Kidney glomerular epithelial cell (primary cell): ENCODE measurements around the gene PLCB4.
A peak's percentile ranks its signal among the peaks of the same experiment; 100 is the strongest.

Experiments used
- DNase-seq: peaks from one replicate; lab custom pipeline; 2025; lab: John Stamatoyannopoulos, UW

PLCB4 gene

DNA sequence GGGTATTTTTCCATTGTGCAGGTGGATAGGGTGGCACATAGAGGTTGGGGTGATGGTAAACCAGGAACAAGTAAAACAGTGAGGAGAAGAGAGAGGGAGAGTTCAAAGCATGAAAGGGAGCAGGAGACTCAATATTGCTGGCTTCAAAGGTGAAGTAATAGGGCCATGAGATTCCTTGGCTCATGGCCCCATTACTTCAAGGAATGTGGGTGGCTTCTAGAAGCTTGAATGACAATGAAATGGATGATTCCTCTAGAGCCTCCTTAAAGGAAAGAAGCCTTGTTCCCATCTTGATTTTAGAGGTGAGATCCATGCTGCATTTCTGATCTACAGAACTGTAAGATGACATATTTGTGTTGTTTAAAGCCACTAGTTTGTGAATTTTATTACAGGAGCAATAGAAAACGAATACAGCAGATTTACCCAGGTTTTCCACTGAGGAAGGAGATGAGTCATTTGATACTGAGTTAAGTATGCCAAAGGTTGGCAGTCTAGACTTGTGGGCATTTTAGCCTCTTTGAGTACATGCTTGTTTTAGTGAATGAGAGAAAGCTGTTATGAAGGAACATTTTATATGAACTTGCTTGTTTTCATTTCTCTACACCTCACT is 110.4 kb downstream of the PLCB4 start:
- DNase-seq: peak; percentile 43

DNA sequence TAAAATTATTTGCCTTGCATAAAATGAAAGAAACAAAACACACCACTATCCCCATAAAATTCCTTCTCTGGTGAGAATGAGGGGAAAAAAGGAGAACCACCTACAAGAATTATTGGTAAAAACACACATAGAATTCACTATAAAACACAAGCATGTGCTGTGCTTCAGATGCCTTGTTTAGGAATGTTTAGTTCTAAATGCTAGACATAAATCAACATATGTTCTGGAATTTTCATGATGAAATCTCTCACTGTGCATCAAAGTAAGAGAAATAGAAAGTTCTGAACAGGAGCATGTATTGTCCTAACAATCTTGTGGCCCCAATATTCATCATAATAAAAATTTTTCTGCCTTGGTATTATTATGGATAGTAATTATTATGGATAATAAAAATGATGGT is 111.0 kb downstream of the PLCB4 start:
- no peak for DNase-seq

DNA sequence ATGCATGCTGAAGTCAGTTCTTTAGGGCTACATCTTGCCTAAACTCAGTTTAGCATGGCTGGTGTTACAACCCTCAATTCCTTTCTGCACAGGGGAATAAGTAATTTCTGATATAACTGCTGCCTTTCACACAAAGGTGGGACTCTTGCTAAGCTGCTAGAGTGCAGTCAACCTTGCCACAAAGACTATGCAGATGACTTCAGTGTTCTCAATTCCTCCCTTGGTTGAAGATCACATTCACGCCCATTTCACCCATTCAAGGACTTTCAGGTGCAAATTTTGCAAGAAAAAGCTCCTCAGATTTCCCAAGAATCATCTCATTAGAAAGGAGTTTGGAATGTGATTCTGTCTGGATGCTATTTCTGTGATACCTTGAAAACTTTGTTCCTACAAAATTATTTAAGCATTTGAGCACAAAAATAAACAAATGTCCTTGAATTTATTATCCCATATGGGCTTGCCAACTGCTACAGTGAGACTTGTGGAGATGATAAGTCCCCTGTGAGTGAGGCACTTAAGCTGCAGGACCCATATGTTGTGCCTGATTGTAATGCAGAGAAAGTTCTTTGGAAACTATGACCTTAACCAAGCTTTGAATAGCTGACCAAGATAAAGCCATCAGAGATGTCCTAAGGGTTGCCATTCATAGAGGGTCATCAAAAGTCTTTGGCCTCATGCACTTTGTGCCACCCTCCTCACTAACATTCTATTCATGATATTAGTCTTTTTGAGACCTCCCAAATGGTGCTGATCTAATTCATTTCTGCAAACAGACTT is 111.8 kb downstream of the PLCB4 start:
- no peak for DNase-seq

DNA sequence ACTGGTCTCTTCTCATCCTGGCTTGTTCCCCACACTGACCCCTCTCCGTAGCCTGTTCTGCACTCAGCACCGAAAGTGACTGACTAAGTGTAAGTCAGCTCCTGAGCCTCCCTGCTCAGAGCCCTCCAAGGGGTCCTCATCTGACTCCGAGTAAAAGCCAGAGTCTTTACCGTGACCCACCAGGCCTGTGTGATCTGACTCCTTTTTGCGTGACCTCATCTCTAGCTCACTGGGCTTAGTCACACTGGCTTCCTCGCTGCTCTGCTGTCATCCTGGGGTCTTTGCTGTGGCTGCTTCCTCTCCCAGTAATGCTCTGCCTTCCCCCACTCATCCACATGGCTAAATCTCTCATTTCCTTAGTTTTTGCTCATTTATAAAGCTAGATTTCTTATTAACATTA is 116.6 kb downstream of the PLCB4 start:
- DNase-seq: no peak

DNA sequence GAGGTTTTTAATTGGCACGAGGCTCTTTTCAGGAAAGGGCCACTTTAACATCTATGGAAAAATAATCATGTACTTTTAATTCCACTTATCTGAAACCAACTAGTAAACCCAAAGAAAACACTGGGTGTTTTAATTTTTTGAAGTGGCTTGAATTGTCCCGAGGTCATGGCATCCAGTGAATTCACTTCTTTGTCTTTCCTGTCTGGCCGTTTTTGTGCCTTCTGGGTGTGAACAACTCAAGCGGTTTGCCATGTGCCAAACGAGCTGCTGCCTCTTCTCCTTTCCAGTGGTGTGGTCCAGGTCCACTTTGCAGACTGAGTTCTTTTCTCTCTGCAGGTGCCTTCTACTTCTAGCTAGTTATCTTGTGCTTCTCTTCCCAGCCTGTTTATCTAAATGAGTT is 117.5 kb downstream of the PLCB4 start:
- no peak for DNase-seq

DNA sequence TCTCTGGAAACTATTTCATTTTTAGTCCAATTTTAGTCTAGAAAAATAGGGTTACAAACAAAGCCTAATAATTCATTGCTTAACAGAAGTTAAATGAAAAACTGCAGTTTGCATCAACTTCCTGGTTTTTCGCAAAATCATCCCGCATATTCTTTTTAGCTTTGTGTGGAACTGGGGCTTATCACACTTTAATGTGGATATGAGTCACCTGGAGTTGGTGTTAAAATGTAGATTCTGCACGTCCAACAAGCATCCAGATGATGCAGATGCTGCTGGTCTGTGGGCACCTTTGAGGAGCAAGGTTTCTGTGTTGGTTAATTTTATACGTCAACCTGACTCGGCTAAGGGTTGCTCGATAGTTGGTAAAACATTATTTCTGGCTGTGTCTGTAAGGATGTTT is 126.1 kb downstream of the PLCB4 start:
- DNase-seq: no peak

DNA sequence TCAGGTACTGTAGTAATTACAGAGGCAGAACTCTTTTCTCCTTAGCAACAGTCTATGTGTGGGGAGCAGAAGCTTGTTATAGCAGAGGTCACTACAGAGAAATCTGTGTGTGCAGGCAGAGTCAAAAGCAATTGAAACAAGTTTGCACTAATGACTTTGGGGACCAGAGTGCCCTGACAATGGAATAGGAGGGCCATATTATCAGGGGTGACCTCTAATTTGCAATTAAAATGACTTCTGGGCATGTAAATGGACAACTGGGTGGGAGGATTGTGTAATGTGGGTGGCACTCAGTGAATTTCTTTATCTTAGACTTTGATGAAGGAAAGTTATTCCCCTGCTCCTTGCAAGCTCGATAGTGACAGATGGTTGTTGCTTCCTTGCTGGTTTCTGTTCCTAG is 127.2 kb downstream of the PLCB4 start:
- DNase-seq: no peak

DNA sequence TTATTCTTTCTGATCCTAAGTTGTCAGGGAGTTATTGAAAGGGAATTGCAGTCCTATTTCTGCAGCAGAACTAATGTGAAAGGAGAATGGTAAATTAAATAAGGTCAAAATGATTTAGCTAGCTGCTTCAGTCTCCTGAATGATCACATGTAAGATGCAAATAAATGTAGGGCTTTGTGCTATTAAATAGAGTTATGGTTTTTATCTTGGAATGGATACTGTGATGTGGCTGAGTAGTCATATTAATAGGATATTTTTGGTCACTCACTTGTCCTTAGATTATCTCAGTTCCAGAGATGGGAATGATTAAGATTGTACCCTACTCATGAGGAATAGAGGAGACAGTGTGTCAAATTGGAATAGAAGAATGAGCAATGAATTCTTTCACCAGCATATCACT is 129.6 kb downstream of the PLCB4 start:
- no peak for DNase-seq

DNA sequence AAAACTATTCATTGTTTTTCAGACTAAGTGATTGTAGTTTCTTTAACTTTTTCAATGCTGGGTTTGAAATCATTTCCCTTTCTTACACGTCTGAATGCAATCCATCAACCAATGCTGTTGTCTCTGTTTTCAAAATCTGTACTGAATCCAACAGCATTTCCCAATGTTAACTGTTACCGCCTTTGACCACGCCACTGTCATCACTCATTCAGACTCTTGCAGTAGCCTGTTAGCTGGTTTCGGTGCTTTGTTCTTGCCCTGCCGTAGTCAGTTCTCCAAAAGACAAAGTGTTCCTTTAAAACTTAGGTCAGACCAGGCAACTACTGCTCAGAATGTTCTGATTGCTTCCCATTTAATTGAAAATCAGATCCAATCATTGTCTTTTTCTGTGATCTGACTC is 131.3 kb downstream of the PLCB4 start:
- no peak for DNase-seq

DNA sequence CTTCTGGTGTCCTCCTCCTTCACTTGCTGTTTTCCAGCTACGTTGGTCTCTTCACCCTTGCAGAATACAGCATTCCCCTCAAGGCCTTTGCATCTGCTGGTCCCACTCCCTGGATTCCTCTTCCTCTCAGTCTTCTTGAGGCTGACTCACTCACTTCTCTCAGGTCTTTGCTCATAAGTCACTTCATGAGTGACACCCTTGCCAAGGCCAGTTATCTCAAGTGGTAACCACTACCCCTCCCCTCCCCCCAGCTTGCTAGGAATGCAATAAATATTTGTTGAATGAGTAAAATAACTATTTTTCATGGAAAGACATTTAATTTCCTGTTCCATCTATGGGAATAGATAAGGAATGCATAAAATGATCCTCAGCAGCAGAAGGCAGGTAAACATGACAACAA is 131.7 kb downstream of the PLCB4 start:
- peak; percentile 54 for DNase-seq

DNA sequence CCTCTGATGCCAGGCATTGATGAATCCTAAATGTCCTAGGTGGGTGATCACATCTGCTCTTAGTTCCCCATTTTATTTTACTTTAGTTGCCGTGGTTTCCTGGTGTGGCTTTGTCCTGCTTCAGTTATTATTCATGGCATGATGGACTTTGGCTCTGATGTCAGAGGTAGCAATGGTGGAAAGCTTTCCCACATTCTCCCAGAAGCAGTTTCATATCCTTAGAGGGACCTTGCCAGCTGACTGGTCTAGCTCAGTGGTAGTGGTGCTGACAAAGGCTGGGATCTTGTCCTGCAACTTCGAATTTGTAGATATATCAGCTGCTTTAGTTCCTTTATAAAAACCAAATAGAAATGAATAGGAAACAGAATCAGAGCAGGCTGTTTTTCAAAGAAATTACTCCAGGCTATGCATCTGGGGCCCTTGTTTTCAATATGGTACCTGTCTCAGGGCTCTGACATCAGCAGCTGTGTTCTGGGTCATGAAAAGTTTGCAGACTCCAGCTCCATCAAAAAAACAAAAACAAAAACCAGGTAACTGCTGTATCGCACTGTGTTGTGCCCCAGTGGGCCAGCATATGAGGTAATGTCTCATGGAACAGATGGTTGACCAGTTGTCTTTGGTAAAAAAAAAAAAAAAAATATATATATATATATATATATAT is 133.7 kb downstream of the PLCB4 start:
- no peak for DNase-seq

DNA sequence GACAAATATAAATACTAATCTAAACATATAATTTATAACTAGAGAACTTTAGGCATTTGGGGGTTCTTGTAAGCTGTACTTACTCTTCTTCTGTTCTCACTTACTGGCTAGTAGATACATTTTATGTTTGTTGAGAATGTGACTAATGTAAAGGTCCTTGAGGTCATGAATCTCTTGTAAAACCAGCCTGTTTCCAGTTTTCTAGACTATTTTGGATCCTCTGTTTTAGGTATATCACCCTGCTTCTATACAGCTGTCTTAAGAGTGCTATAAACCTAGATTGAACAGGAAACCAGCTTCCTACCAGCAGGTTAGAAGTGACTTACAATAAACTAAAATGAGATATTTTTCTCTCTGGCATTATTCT is 134.2 kb downstream of the PLCB4 start:
- DNase-seq: no peak

DNA sequence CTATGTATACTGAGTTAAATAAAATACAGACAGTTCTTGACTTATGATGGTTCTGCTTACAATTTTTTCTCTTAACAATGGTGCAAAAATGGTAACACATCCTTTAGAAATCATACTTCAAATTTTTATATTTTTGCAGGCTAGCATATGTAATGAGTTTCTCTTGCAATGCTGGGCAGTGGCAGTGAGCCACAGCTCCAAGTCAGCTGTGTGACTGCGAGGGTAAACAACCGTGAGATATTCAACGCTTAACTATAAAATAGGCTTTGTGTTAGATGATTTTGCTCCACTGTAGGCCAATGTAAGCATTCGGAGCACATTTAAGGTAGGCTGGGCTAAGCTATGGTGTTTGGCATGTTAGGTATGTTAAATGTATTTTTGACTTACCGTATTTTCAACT is 136.1 kb downstream of the PLCB4 start:
- no peak for DNase-seq

DNA sequence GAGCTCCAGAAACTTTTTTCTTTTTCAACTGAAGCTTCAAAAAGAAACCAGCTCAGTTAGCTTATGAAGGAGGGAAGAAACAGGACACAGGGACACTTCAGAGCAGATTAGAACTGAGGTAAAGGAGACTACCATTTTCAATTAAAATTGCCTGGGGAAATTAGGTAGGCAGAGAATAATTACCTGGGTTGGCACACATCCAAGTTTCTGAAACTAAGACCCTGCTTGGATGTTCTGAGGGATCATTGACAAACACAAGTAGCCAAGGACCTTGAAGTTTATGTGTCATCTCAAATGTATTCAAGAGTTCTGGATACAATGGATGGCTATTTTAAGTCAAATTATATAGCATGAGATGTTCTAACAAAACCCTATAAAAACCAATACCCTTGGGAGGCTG is 137.6 kb downstream of the PLCB4 start:
- DNase-seq: no peak

DNA sequence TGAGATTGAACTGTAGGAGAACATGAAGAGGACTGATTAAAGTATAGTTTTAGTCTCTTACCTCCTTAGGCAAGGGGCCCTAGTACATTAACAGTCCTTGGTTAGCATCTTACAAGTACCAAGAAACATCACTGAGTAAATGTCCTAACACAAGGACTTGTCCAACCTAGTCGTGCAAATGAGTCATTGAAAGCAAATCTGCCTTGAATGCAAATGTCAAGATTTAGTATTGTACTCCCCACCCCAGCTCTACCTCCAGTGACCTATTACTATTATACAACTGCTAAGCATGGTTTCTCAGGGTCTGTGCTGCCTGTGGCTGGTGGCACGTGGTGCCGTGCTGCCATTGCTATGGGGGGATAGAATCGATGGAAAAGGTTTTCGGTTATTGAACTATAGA is 138.4 kb downstream of the PLCB4 start:
- DNase-seq: no peak

DNA sequence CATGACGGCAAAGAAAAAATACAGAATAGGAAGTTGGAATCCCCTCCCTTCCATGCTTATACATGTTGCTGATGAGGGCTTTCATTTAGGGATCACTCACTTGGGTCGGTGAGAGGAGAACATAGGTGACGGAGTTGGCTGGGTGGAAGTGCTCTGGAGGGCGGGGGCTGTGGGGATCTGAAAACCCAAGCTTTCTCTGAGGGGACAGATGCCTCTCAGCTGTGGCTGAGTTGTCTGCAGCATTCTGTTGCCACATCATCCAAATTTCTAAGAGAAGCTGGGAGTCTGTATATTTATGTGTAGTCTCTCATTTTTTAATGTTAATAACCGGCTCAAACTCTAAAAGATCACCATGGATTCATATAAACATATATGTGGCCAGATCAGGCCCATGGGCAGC is 141.5 kb downstream of the PLCB4 start:
- DNase-seq: no peak

DNA sequence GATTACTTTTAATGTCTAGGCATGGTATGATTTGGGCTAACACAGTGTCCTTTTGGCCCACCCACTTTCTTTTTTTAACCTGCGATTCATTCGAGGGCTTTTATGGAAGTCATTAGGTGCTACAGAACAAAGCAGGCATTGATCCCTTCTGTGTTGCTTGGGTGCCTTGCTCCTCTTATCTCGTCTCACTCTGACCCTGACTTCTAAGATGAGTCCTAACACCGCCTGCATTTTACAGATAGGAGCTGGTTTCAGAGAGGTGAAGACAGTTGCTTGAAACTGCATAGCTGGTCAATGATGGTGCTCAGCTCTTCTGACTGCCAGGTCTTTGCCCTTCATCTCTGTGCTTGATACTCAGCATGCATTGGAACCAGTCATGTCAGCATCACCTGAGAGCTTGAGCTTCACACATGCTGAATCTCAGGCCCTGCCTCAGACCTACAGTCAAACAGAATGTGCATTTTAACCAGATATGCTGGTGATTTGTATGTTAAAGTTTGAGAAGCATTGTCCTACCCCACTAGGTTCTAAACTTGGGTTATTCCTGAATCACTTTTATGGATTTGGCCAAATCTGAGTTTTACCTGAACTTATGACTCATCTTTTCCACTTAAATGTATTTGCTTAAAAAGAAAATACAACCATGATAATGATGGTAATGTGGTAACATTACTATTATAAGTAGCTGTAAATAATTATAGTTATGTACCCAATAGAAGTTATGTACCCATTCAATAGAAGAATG is 142.3 kb downstream of the PLCB4 start:
- DNase-seq: no peak

DNA sequence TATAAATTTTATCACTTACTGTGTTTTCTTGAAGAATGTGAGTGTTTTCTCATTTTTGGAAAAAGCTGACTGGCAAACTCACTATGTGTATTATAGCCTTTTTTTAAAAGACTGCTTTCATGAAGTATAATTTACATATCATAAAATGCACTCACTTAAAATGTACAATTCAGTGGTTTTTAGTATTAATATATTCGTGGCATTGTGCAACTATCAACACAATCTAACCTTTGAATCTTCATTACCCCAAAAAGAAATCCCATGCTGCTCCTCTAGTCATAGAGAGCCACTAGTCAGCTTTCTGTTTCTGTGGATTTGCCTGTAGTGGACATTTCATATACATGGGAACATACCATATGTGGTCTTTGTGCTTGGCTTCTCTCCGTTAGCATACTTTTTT is 143.8 kb downstream of the PLCB4 start:
- no peak for DNase-seq

DNA sequence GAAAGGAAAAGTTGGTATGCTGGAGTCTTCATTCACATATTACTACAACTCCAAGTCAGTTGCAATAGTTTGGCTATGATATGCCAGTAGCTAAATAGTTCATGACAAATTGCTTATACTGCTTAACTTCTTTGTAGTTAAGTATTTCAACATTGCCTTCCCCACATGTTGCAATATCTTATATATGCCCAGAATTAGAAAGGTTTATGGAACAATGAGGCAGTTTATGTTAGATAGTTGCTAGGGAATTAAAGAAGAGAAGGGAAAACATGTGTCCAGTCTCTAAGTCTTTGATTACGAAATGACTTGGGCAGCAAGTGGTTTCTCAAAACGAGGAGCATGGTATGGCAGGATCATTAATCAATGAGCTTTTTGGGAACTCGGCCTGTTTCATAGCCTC is 145.8 kb downstream of the PLCB4 start:
- no peak for DNase-seq

DNA sequence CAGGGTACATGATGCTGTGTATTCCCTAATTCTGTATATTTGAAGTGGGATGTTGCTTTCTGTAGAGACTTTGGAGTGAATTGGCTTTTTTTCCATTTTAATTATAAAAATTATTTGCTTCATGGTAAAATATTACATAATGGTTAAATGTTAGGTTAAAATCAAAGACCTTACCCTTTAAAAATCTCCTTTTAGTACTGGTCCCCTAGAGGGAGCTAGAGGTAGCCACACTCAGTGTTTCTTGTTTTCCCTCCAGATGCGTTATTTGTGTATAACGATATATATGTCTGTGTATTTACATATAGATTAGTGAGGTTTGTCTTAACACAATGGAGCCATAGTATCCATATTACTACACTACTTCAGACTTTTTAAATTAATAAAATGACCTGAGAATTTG is 146.7 kb downstream of the PLCB4 start:
- no peak for DNase-seq

DNA sequence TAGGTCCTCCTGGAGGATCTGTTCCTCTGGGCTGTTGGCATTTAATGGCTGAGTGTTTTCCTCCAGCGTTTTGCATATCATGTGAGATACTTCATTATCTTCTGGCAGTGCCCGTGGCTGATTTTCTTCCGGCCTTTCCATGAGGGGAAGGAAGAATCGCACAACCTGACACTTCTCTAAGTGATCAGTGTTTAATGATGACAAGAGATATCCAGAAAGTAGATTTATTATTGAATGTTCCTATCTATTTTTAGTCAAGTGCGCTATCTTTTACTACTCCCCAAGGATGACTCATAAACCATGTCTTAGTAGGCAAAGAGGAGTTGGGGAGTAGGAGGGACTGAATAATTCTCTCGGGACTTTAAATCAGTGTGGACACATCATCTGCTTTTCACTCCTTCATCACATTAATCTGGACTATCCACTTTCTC is 149.7 kb downstream of the PLCB4 start:
- peak; percentile 54 for DNase-seq

DNA sequence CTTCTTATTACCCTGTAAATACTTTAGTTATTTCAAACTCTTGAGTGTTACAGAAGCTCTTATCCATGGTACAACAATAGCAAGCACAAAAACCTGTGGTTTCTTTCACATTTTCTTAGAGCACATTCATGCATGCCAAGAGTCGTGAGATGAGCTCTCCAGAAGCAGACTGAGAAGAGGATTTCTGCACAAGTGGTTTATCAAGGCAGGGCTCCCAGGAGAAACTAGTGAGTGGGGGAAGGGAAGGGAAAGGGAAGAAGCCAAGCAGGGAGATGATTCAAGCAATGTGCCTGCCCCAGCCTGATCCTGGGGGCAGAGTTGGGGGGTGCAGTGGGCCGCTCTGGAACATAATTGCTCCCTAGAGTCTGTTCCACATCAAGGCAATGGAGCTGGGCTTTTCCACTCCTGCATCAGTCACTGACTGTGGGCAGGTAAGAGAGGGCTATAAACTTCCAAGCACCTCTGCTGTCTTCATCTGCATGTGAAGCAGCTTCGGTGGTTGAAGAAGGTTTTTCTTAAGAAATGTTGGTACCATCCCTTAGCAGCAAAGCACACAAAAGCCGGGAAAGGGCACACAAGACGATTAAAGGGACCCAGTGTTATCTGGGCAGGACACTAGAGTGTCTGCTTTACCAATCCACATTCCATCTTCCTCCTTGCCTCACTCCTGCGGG is 152.1 kb downstream of the PLCB4 start:
- peak; percentile 48 for DNase-seq
